ENCODE results near the gene VASH2.

DNA sequence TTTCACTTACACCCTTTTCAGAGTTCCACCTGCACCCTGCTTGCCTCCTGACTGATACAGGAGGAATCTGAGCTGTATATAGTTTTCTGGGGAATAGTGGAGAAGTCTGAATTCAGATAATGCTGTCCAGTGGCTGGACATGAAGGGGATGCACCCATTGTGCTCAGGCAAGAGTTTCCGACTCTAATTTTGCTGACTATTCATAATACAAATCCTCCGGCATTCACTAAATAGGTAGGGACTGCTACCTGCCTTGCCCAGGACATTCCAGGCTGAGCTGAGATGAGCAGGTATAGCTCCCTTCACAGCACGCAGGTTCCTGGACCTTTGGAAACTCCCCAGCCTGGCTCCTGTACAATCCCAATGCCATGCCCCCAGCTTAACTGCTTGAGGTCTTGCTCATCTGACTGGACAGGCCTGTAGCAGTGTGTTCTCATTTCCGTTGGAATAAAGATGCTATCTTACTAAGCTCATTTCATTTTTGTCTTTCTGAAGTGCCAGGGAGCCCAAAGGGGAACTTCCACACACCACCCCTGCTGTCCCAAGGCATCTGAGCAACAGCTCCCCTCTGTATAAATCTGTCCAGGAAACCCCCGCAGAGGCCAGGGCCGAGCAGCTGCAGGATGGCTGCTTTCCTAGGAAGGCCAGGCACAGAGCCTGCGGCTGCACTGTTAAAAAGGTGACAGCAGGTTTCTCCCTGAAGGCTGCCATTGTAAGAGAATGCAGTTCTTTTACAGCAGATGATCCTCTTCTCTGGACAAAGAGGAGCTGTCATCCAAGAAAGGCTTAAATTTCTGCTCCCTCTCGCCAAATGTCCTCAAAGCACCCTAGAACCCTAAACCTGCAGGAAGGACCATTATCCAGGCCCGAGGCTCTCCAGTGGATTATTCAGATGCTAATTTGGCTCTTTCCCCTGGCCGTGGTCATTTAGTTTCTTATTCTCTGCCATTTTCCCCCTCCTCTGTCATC is 21.7 kb upstream of the VASH2 start:
- TF ChIP-seq ZNF8 (CRISPR knock-in tag; IDR thresholded peaks at IDR 0.05) (no peak), ZNF565 (CRISPR knock-in tag; conservative IDR thresholded peaks at IDR 0.05; ENCODE audit: low read depth) (no peak), RARB (CRISPR knock-in tag; IDR thresholded peaks at IDR 0.05) (no peak)

Measured in SK-N-SH treated with all-trans-retinoic acid at 6 μM for 48 hours (cell line).